ENCODE data around the gene PILRA. TPM values are rescaled to one million over a fixed set of nuclear protein-coding genes. Genes with fewer than 3 reads are reported as not detected.

Gene PILRA
- polyA plus RNA-seq, 1 donor (not counting 4 experiments of a cell fraction or from before 2014, with no cell fraction given): 0.33 TPM

DNA sequence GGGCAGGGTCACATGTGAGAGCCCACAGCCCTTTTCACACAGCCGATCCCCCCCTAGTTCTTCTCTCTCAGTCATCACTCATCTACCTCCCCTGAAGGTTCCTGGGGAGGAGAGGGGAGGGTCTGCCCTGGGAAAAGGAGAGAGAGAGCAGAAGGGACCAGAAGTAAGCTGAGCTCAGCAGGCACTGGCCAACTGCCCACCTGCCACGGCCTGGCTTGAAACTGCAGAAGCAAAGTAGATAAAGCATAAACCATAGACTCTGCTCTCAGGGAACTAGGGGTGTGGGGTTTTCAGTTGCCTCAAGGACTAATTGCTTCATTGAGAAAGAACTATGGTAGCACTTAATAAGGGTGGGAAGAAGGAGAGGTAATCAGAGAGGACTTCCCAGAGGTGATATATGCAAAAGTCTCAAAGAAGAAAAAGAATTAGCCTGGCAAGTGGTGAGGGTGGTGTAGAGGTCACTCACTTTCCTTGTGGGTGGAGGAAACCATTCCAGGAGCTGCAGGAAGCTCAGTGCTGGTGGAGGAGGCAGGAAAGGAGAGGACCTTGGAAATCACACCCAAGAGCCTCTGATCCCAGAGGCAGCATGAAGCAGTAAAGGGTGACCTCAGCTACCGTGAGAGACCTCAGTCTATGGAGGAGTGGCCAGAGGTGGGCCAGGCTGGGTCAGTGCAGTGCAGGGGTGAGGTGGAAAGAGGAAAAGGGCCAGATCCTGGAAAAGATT lies 17.2 kb downstream of the PILRA start:
- H3K79me2 ChIP-seq (ENCODE audit: control insufficient read depth, insufficient read depth, low read length): no peaks in the 10 kb centered on the region
- H3K9me3 ChIP-seq (ENCODE audit: control insufficient read depth, low read depth, low read length): no peaks in the 10 kb centered on the region
- H2AFZ ChIP-seq (ENCODE audit: control insufficient read depth, low read length): no peak overlapping the region
- H3K36me3 ChIP-seq (ENCODE audit: control insufficient read depth in 2 of 2, extremely low read depth in 1 of 2, insufficient read depth in 2 of 2, low read length in 2 of 2): no peaks in the 10 kb centered on the region
- H3K4me1 ChIP-seq (ENCODE audit: control insufficient read depth, extremely low read depth, insufficient read depth, low read length): no peaks in the 10 kb centered on the region
- H4K20me1 ChIP-seq (ENCODE audit: control insufficient read depth, extremely low read depth, insufficient read depth, low read length): no peaks in the 10 kb centered on the region
- no peak overlapping the region for H3K4me2 ChIP-seq (ENCODE audit: control insufficient read depth, extremely low read depth, insufficient read depth, low read depth, low read length)
- peaks cover 4% of the 10 kb centered on the region for H3K27me3 ChIP-seq (ENCODE audit: control insufficient read depth, extremely low read depth, insufficient read depth, low read length)
- no peak for FAIRE-seq
- H3K9me1 ChIP-seq (ENCODE audit: control insufficient read depth, extremely low read depth, insufficient read depth, low read length): no peaks in the 10 kb centered on the region
- dilution Hi-C loops (cut with MboI; ENCODE audit: extremely low pct_ligation_motif_present, low sequenced_read_pairs): no loop called here
- no peak overlapping the region for H3K4me3 ChIP-seq (ENCODE audit: control insufficient read depth in 2 of 3, extremely low read depth in 1 of 3, insufficient read depth in 2 of 3, low read depth in 1 of 3, low read length in 3 of 3)
- H3K27ac ChIP-seq (ENCODE audit: control insufficient read depth, insufficient read depth, low read length): no peak overlapping the region
- TF ChIP-seq EZH2 (IDR thresholded peaks at IDR 0.05; ENCODE audit: low read length) (no peak), CTCF (optimal IDR thresholded peaks at IDR 0.05 in 1 of 3, IDR thresholded peaks at IDR 0.05 in 1 of 3, conservative IDR thresholded peaks at IDR 0.05 in 1 of 3; ENCODE audit: extremely low read depth in 1 of 3, insufficient read depth in 2 of 3, low read length in 3 of 3) (no peak)
- no peak for DNase-seq (ENCODE audit: low read depth, low spot score)
- H3K9ac ChIP-seq (ENCODE audit: control insufficient read depth, extremely low read depth, insufficient read depth, low read length): no peak overlapping the region

- no peaks in the 10 kb centered on the region for H3K9me1 ChIP-seq (ENCODE audit: control insufficient read depth, extremely low read depth, insufficient read depth, low read length)
- TF ChIP-seq CTCF (optimal IDR thresholded peaks at IDR 0.05 in 1 of 3, IDR thresholded peaks at IDR 0.05 in 1 of 3, conservative IDR thresholded peaks at IDR 0.05 in 1 of 3; ENCODE audit: extremely low read depth in 1 of 3, insufficient read depth in 2 of 3, low read length in 3 of 3) (no peak), EZH2 (IDR thresholded peaks at IDR 0.05; ENCODE audit: low read length) (no peak)
- no peak overlapping the region for H3K27ac ChIP-seq (ENCODE audit: control insufficient read depth, insufficient read depth, low read length)
- DNase-seq (ENCODE audit: low read depth, low spot score) (no peak), FAIRE-seq (no peak)
- H3K79me2 ChIP-seq (ENCODE audit: control insufficient read depth, insufficient read depth, low read length): no peaks in the 10 kb centered on the region
- peaks cover 14% of the 10 kb centered on the region for H3K27me3 ChIP-seq (ENCODE audit: control insufficient read depth, extremely low read depth, insufficient read depth, low read length)
- H3K36me3 ChIP-seq (ENCODE audit: control insufficient read depth in 2 of 2, extremely low read depth in 1 of 2, insufficient read depth in 2 of 2, low read length in 2 of 2): no peaks in the 10 kb centered on the region
- H3K9ac ChIP-seq (ENCODE audit: control insufficient read depth, extremely low read depth, insufficient read depth, low read length): no peak overlapping the region
- H2AFZ ChIP-seq (ENCODE audit: control insufficient read depth, low read length): no peak overlapping the region
- H3K4me2 ChIP-seq (ENCODE audit: control insufficient read depth, extremely low read depth, insufficient read depth, low read depth, low read length): no peak overlapping the region
- dilution Hi-C loops (cut with MboI; ENCODE audit: extremely low pct_ligation_motif_present, low sequenced_read_pairs): no loop called here
- H3K4me3 ChIP-seq (ENCODE audit: control insufficient read depth in 2 of 3, extremely low read depth in 1 of 3, insufficient read depth in 2 of 3, low read depth in 1 of 3, low read length in 3 of 3): no peak overlapping the region
- H4K20me1 ChIP-seq (ENCODE audit: control insufficient read depth, extremely low read depth, insufficient read depth, low read length): no peaks in the 10 kb centered on the region
- no peaks in the 10 kb centered on the region for H3K4me1 ChIP-seq (ENCODE audit: control insufficient read depth, extremely low read depth, insufficient read depth, low read length)
- H3K9me3 ChIP-seq (ENCODE audit: control insufficient read depth, low read depth, low read length): no peaks in the 10 kb centered on the region
Observed at GRCh38 chr7:100393233-100393905, 20.1 kb downstream of the PILRA start.

All from keratinocyte (primary cell).